IPS DF 4.7 (cell line): ENCODE measurements around the gene PLEKHG4B.

Source experiments
- DNase-seq: peaks from one replicate; pipeline ENCODE4 v3.0.0-alpha.2; 2013; ENCODE audit warnings: low spot score; ENCODE audit errors: extremely low read depth

The PLEKHG4B gene

DNA sequence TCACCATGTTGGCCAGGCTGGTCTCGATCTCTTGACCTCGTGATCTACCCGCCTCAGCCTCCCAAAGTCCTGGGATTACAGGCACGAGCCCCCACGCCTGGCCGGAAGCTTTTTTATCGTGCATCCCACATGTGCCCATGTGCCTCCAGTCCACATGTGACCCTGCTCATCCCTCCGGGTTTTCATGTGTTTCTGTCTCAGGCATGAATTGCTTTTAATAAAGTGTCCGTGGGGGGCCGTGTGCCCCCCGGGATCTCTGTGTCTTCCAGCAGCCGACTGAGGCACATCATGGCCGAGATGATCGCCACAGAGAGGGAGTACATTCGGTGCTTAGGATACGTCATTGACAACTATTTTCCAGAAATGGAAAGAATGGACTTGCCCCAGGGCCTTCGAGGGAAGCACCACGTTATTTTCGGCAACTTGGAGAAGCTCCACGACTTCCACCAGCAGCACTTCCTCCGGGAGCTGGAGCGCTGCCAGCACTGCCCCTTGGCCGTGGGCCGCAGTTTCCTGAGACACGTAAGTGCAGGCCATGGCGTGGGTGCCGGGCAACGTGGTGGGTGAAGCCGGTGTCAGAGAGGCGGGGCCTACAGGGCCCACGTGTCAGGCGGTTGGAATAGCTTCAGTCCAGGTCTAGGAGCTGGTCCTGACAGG lies 77.2 kb downstream of the PLEKHG4B start:
- DNase-seq = no peak

DNA sequence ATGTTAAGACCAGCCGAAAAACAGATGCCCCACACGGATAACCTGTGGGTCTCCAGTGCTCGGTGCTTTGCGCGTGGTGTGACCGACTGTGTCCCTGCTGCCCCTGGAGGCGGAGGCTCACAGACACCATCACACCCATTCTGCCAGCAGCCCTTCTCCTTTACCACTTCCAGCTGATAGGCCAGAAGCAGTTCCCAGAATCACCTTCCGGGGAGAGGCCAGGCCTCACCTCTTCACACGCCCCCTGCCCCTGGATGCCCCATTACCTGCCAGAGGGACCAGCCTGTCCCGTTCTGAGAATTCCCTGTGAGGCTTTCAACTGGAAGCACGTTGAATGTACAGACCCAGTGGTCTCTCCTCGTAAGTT lies 77.7 kb downstream of the PLEKHG4B start:
- no peak for DNase-seq

- DNase-seq = no peak
These were observed 79.2 kb downstream of the PLEKHG4B start for GRCh38 chr5:170971-171800.

DNA sequence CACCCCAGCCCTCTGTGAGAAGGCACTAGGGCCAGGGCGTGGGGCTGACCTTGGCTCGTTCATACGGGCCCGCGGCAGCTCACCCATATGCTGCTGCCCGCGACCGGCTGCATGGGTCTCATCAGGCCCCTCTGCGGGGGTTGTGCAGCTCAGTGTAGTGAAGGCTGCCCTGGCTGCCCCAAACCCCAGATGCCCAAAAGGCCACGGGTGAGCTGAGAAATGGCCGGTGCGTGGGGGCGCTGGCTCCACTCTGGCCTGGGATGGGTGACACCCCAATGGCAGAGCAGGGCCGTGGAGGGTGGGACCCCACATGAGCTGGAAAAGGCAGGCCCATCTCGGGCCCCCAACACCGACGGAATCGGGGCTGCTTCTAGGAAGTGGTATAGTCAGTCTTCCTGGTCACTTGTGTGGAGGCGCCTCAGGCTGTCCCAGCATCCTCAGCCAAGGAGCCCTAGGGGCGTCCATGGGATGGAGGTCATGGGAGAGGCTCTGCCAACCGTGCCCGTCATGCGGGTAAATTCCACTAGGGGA lies 79.9 kb downstream of the PLEKHG4B start:
- no peak for DNase-seq

- DNase-seq = no peak
These were observed 80.5 kb downstream of the PLEKHG4B start for GRCh38 chr5:172421-172820.

- DNase-seq = no peak
These were observed 80.9 kb downstream of the PLEKHG4B start for GRCh38 chr5:172841-173251.

GRCh38 chr5:173392-174290 lies 81.7 kb downstream of the PLEKHG4B start:
- DNase-seq = no peak

DNA sequence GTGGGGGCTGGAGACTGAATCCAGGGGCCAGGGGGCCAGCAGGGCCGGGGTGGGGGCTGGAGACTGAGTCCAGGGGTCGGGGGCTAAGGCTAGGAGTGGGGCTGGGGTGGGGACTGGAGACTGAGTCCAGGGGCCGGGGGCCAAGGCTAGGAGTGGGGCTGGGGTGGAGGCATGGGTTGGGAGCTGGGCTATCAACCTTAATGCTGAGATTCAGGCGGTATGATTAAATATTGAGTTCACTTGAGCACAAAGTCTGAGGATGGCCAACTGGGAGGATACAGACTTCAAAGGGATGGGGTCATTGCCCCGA lies 82.3 kb downstream of the PLEKHG4B start:
- DNase-seq = no peak

DNA sequence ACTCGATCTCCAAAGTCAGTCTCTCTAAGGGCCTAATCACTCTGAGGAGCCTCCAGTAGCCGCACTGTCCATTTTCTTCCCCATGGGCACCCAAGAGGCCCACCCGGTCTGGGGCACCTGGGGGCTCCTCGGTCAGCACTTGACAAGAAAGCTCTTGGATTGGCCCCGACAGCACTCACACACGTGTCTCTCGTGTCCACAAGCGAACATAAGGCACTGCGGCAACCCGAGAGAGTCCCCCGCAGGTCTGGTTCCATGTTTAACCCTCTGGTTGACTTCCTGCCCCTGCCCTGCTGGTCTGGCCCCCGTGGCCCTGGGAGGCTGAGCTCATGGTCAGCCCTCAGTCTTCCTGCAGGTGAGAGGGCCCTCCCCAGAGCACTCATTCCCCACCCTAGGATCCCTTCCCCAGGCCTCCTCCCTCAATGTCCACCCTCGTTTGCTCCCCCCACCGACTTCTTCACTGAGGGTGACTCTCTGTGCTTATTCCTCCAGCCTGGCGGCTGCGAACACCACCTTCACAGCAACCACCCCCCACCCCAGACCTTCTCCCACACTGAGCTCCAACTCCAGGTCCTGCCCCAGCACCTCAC lies 83.0 kb downstream of the PLEKHG4B start:
- DNase-seq = no peak

- DNase-seq = no peak
These were observed 84.4 kb downstream of the PLEKHG4B start for GRCh38 chr5:176296-176823.

- DNase-seq = no peak
These were observed 86.1 kb downstream of the PLEKHG4B start for GRCh38 chr5:178110-178509.

DNA sequence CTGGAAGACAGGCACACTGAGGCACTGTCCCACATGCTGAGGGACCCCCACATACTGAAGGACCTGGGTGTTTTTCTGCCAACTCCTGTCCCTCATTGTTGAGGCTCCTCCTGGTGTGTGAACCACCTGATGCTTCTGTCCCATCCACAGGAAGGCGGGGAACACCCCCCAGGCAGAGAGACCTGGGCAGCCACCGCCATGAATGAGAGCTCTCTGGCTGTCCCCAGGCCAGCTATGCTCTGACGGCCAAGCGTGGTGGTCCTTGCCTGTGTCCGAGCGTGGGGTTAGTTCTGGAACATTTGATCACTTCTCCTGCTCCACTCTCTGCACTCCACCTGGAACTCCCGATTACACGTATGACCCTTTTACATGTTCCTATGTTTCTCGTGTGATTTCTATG lies 87.4 kb downstream of the PLEKHG4B start:
- DNase-seq = no peak

GRCh38 chr5:180286-180918 lies 88.4 kb downstream of the PLEKHG4B start:
- DNase-seq = no peak

- no peak for DNase-seq
These were observed 89.2 kb downstream of the PLEKHG4B start for GRCh38 chr5:181160-181559.

DNA sequence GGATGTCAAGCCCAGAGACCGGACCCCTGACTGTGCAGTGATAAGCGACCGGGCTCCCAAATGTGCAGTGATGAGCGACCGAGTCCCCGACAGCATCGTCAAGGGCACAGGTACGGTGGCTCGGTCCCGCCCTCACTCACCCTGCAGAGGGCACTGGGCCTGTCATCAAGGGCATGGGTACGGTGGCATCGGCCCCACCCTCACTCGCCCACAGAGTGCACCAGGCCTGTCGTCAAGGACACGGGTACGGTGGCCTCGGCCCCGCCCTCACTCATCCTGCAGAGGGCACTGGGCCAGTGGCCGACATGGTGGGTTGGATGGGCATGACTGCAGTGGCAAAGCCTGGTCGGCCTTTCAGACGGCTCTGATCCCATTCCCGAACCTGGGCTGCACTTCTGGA lies 89.6 kb downstream of the PLEKHG4B start:
- no peak for DNase-seq

- DNase-seq = no peak
These were observed 90.2 kb downstream of the PLEKHG4B start for GRCh38 chr5:182126-182525.

- DNase-seq = no peak
These were observed 92.5 kb downstream of the PLEKHG4B start for GRCh38 chr5:184471-184870.

GRCh38 chr5:185095-186070 lies 93.4 kb downstream of the PLEKHG4B start:
- DNase-seq = no peak
